ENCODE data around the gene ASXL2.

ASXL2 gene

DNA sequence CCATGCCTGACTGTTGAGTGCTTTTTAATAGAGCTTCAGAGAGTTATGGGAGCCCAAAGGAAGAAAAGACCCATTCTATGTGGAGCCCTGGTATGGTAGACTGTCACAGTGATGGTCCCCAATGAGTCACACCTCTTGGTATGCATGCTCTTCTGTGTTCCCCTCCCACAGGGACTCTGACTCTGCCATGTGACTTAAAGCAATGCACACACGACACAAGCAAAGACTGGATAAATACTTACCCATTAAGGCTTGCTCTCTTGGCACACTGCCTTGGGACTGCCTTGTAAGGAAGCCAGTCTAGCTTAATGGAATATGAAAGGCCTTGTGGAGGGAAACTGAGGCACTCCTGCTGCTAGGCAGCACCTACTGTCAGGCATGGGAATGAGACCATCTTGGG, 188.2 kb downstream of the ASXL2 start:
- DNase-seq (ENCODE audit: low read depth in 2 of 2): no peak

DNA sequence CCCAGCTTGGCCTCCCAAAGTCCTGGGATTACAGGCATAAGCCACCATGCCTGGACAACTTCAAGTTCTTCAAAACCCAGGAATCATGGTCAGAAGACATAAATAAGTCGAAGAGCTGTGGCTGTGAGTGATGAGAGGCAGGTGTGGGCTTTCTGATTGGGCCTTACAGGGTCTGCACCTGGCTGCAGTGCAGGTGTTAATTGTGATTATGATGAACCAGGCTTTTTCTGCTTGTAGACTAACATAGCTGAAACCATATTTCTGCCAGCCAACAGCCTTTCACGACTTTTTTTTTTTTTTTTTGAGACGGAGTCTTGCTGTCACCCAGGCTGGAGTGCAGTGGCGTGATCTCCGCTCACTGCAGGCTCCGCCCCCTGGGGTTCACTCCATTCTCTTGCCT, 190.1 kb downstream of the ASXL2 start:
- DNase-seq (ENCODE audit: low read depth in 2 of 2): no peak

DNA sequence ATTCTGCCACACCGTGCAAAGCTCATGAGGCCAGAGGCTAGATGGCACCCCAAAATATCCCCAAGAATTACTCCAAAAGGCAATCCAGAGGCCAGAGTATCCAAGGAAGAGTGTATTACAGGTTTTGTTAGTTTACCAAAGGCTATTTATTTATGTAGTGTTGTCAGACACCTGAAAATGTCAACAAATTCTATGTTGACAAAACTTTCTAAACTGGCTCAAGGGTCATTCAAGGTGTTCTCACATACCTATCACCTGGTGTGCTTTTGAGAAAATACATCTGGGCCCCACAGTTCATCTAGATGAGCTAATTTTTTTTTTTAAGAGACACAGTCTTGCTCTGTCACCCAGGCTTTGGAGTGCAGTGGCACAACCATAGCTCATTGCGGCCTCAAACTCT, 192.5 kb downstream of the ASXL2 start:
- no peak for DNase-seq (ENCODE audit: low read depth in 2 of 2)

DNA sequence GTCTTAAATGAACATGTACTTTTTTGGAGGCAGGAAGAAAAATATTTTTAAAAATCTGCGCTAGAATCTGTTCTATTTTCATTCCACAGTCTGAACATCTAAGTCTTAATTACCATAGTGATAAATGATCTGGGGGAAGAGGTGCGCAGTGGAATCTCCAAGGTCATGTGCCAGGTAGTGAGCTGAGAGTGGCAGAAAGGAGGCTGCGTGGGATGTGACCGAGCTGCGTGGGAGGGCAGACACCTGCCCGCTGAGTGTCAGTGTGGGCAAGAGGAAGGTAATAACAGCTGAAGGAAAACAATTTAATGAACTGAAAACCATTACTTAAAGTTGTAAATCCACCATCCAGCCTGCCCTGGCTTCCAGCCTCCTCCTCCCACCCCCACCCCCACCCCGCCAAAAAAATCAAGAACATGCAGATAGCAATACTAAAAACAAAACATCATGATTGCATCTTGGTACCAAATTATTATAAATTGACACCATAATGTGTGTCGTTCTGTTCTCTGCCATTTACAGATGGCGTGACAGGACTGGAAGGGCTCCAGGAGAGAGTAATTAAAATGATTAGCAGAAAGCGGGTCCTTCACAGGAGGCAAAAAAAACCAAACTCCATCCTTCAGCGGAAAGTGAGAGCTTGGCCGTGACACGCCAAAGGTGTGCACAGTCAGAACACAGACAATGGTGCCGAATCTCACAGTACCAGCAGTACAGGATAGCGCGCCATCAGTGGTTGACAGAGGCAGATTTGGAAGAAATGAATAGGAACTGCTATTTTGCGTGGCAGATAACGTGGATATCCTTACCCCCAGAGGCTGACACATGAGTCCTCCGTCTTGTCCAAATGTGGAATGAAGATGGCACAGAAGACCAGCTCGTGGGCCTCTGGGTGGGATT, 193.5 kb downstream of the ASXL2 start:
- DNase-seq (ENCODE audit: low read depth in 2 of 2): no peak

Measured in activated CD4-positive, alpha-beta T cell treated with anti-CD3 and anti-CD28 coated beads for 24 hours (primary cell).